Activated CD4-positive, alpha-beta T cell treated with anti-CD3 and anti-CD28 coated beads for 36 hours (primary cell): ENCODE data around the gene AFMID. TPM values are rescaled to one million over a fixed set of nuclear protein-coding genes. Genes with fewer than 3 reads are reported as not detected.

Source experiments
- ATAC-seq: fragments of 200-7000 bp; cut with Tn5 transposase; one replicate; pipeline ENCODE4 v1.10.0; 2021; ENCODE audit warnings: mild to moderate bottlenecking, moderate library complexity
- CTCF ChIA-PET: fragments of 350-600 bp; sonication (Branson Sonifier 250); formaldehyde crosslinking; loops from one replicate; lab custom pipeline; 2021; ENCODE audit warnings: antibody characterized with exemption; lab: Charles Lee
- POLR2A ChIA-PET: fragments of 350-600 bp; sonication (Branson Sonifier 250); formaldehyde crosslinking; loops from one replicate; lab custom pipeline; 2021; ENCODE audit warnings: antibody characterized with exemption, inconsistent platforms; lab: Charles Lee
- DNase-seq: peaks from one replicate; pipeline ENCODE4 v3.0.0-alpha.2; 2020
- H3K27ac Mint-ChIP-seq: one replicate; pipeline ENCODE4 v1.8.0; 2021; ENCODE audit warnings: mixed read lengths
- H3K27me3 Mint-ChIP-seq: one replicate; pipeline ENCODE4 v1.8.0; 2021; ENCODE audit warnings: mixed read lengths
- H3K36me3 Mint-ChIP-seq: one replicate; pipeline ENCODE4 v1.8.0; 2021; ENCODE audit warnings: low read depth, mixed read lengths
- H3K4me1 Mint-ChIP-seq: one replicate; pipeline ENCODE4 v1.8.0; 2021; ENCODE audit warnings: mixed read lengths
- H3K4me3 Mint-ChIP-seq: one replicate; pipeline ENCODE4 v1.8.0; 2021; ENCODE audit warnings: mild to moderate bottlenecking, moderate library complexity, mixed read lengths
- H3K9me3 Mint-ChIP-seq: one replicate; pipeline ENCODE4 v1.8.0; 2021; ENCODE audit warnings: low read depth, mixed read lengths
- intact Hi-C, 2 experiments: fragments of 100-400 bp; cut with DNase I in 1 of 2; cut with micrococcal nuclease in 1 of 2; formaldehyde crosslinking; loops; one replicate each; pipeline versions ENCODE4 v1.14.2 to v1.15.1; 2022 to 2024; cut with DNase I, micrococcal nuclease
- total RNA-seq, 2 experiments: library from RNA; stranded (reverse); gene quantifications; one replicate each; pipeline ENCODE4 v1.2.3, GENCODE V29; 2021

AFMID gene
- total RNA-seq, 2 experiments from 2014 or later: 26.3 to 26.7 TPM

- Mint-ChIP-seq H3K27me3 (no peaks in the 10 kb centered on the region), H3K4me3 (no peak overlapping the region), H3K4me1 (no peaks in the 10 kb centered on the region), H3K27ac (no peak overlapping the region), H3K36me3 (peaks cover 2% of the 10 kb centered on the region), H3K9me3 (no peaks in the 10 kb centered on the region)
- no peak for ATAC-seq
- ChIA-PET POLR2A (no interaction called here), CTCF (interaction anchor here (0.9 kb wide), 1 partner anchor 121 kb away, joined by 3 read pairs; no protein-coding TSS in a partner anchor)
- DNase-seq: no peak
- intact Hi-C loops: no loop called here
Measured at GRCh38 chr17:78206298-78206697, 19.1 kb downstream of the AFMID start.

GRCh38 chr17:78208486-78208885 lies 21.3 kb downstream of the AFMID start:
- Mint-ChIP-seq H3K9me3 (no peaks in the 10 kb centered on the region), H3K27me3 (no peaks in the 10 kb centered on the region), H3K4me3 (no peak overlapping the region), H3K36me3 (peaks cover 2% of the 10 kb centered on the region), H3K4me1 (no peaks in the 10 kb centered on the region), H3K27ac (no peak overlapping the region)
- ATAC-seq (no peak), DNase-seq (no peak)
- ChIA-PET CTCF (interaction anchor here (1.7 kb wide), 1 partner anchor 123 kb away, joined by 4 read pairs; no protein-coding TSS in a partner anchor), POLR2A (no interaction called here)
- intact Hi-C loops: no loop called here

DNA sequence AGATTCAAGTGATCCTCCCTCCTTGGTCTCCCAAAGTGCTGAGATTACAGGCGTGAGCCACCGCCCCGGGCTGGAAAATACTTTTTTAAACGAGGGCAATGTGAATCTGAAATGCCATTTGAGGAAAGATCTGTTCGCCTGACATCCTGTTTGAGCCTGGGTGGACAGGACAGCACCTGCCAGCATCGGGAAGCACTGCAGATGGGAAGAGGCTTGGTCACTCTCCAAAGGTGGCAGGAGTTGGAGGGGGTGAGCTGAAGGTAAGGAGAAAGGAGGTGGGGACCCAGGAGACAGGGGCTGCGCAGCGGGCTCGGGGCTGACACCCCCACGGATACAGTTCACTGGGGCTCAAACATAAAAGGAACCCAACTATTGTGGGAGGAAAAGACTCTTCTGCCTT lies 22.9 kb downstream of the AFMID start:
- POLR2A ChIA-PET: no interaction called here
- Mint-ChIP-seq H3K9me3 (no peaks in the 10 kb centered on the region), H3K36me3 (peaks cover 7% of the 10 kb centered on the region), H3K4me1 (no peaks in the 10 kb centered on the region), H3K27me3 (no peaks in the 10 kb centered on the region), H3K4me3 (no peak overlapping the region), H3K27ac (no peak overlapping the region)
- CTCF ChIA-PET: no interaction called here
- no peak for ATAC-seq
- DNase-seq: no peak
- intact Hi-C loops: no loop called here

GRCh38 chr17:78211032-78211431 lies 23.9 kb downstream of the AFMID start:
- ChIA-PET POLR2A (no interaction called here), CTCF (no interaction called here)
- ATAC-seq (no peak), DNase-seq (no peak)
- Mint-ChIP-seq H3K4me1 (peaks cover 5% of the 10 kb centered on the region), H3K27me3 (no peaks in the 10 kb centered on the region), H3K27ac (no peak overlapping the region), H3K4me3 (no peak overlapping the region), H3K9me3 (no peaks in the 10 kb centered on the region), H3K36me3 (peaks cover 13% of the 10 kb centered on the region)
- intact Hi-C loops: no loop called here

GRCh38 chr17:78214016-78214705 lies 27.0 kb downstream of the AFMID start, which contains the start of gene BIRC5:
Gene BIRC5 (plus strand): TSS chr17:78214253. CDS start chr17:78214317, 64 bp downstream.
- POLR2A ChIA-PET: interaction anchor here (0.7 kb wide), 1 partner anchor 101 kb away, joined by 3 read pairs; no protein-coding TSS in a partner anchor
- DNase-seq (peak; percentile 97), ATAC-seq (peak; percentile 100)
- peak within 1 kb of the TSS; percentile 89 for H3K4me3 Mint-ChIP-seq
- H3K36me3 Mint-ChIP-seq: peaks cover 22% of the 10 kb centered on the region
- intact Hi-C loops: loop anchor here (1.0 kb wide), 8 partner anchors 27 to 795 kb away; partner anchors contain the start of genes AFMID (in 2 of the 2), TK1 (in 2 of the 2), CANT1 (in 1 of the 2) and SOCS3 (in 1 of the 2)
- H3K27ac Mint-ChIP-seq: peak within 1 kb of the TSS; percentile 78
- H3K4me1 Mint-ChIP-seq: peaks cover 5% of the 10 kb centered on the region
- CTCF ChIA-PET: interaction anchor here (0.6 to 1.8 kb wide), 6 partner anchors 38 to 197 kb away, joined by 3 to 7 read pairs (median 4); no protein-coding TSS in a partner anchor
- H3K27me3 Mint-ChIP-seq: no peaks in the 10 kb centered on the region
- H3K9me3 Mint-ChIP-seq: no peaks in the 10 kb centered on the region

DNA sequence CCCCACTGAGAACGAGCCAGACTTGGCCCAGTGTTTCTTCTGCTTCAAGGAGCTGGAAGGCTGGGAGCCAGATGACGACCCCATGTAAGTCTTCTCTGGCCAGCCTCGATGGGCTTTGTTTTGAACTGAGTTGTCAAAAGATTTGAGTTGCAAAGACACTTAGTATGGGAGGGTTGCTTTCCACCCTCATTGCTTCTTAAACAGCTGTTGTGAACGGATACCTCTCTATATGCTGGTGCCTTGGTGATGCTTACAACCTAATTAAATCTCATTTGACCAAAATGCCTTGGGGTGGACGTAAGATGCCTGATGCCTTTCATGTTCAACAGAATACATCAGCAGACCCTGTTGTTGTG lies 27.5 kb downstream of the AFMID start:
- H3K27me3 Mint-ChIP-seq: no peaks in the 10 kb centered on the region
- intact Hi-C loops: loop anchor here (1.0 kb wide), 8 partner anchors 27 to 795 kb away; partner anchors contain the start of genes AFMID (in 2 of the 2), TK1 (in 2 of the 2), CANT1 (in 1 of the 2) and SOCS3 (in 1 of the 2)
- no peak for ATAC-seq
- peak overlapping the region; percentile 78 for H3K27ac Mint-ChIP-seq
- POLR2A ChIA-PET: interaction anchor here (0.7 kb wide), 1 partner anchor 147 kb away, joined by 4 read pairs; no protein-coding TSS in a partner anchor
- peaks cover 25% of the 10 kb centered on the region for H3K36me3 Mint-ChIP-seq
- H3K4me1 Mint-ChIP-seq: peaks cover 5% of the 10 kb centered on the region
- H3K9me3 Mint-ChIP-seq: no peaks in the 10 kb centered on the region
- peak overlapping the region; percentile 89 for H3K4me3 Mint-ChIP-seq
- CTCF ChIA-PET: interaction anchor here (1.1 to 1.8 kb wide), 3 partner anchors 37 to 102 kb away, joined by 5 to 7 read pairs (median 5); no protein-coding TSS in a partner anchor
- DNase-seq: no peak

DNA sequence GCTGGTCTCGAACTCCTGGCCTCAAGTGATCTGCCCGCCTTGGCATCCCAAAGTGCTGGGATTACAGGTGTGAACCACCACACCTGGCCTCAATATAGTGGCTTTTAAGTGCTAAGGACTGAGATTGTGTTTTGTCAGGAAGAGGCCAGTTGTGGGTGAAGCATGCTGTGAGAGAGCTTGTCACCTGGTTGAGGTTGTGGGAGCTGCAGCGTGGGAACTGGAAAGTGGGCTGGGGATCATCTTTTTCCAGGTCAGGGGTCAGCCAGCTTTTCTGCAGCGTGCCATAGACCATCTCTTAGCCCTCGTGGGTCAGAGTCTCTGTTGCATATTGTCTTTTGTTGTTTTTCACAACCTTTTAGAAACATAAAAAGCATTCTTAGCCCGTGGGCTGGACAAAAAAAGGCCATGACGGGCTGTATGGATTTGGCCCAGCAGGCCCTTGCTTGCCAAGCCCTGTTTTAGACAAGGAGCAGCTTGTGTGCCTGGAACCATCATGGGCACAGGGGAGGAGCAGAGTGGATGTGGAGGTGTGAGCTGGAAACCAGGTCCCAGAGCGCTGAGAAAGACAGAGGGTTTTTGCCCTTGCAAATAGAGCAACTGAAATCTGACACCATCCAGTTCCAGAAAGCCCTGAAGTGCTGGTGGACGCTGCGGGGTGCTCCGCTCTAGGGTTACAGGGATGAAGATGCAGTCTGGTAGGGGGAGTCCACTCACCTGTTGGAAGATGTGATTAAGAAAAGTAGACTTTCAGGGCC lies 32.4 kb downstream of the AFMID start:
- Mint-ChIP-seq H3K36me3 (peaks cover 45% of the 10 kb centered on the region), H3K27me3 (no peaks in the 10 kb centered on the region), H3K4me3 (no peak overlapping the region), H3K9me3 (no peaks in the 10 kb centered on the region), H3K4me1 (peaks cover 5% of the 10 kb centered on the region), H3K27ac (no peak overlapping the region)
- ATAC-seq (no peak), DNase-seq (no peak)
- ChIA-PET CTCF (interaction anchor here (0.6 to 1.1 kb wide), 4 partner anchors 33 to 1876 kb away, joined by 3 read pairs; no protein-coding TSS in a partner anchor), POLR2A (no interaction called here)
- intact Hi-C loops: no loop called here

DNA sequence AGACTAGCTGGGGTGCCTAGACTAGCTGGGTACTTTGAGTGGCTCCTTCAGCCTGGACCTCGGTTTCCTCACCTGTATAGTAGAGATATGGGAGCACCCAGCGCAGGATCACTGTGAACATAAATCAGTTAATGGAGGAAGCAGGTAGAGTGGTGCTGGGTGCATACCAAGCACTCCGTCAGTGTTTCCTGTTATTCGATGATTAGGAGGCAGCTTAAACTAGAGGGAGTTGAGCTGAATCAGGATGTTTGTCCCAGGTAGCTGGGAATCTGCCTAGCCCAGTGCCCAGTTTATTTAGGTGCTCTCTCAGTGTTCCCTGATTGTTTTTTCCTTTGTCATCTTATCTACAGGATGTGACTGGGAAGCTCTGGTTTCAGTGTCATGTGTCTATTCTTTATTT lies 35.9 kb downstream of the AFMID start:
- no peak overlapping the region for H3K4me3 Mint-ChIP-seq
- peaks cover 3% of the 10 kb centered on the region for H3K4me1 Mint-ChIP-seq
- ATAC-seq: no peak
- H3K27me3 Mint-ChIP-seq: peaks cover 3% of the 10 kb centered on the region
- H3K27ac Mint-ChIP-seq: no peak overlapping the region
- DNase-seq: no peak
- peaks cover 34% of the 10 kb centered on the region for H3K36me3 Mint-ChIP-seq
- CTCF ChIA-PET: interaction anchor here (1.2 to 1.4 kb wide), 2 partner anchors 47 to 138 kb away, joined by 5 to 6 read pairs; no protein-coding TSS in a partner anchor
- H3K9me3 Mint-ChIP-seq: no peaks in the 10 kb centered on the region
- intact Hi-C loops: no loop called here
- POLR2A ChIA-PET: interaction anchor here (1.2 kb wide), 1 partner anchor 168 kb away, joined by 3 read pairs; no protein-coding TSS in a partner anchor

DNA sequence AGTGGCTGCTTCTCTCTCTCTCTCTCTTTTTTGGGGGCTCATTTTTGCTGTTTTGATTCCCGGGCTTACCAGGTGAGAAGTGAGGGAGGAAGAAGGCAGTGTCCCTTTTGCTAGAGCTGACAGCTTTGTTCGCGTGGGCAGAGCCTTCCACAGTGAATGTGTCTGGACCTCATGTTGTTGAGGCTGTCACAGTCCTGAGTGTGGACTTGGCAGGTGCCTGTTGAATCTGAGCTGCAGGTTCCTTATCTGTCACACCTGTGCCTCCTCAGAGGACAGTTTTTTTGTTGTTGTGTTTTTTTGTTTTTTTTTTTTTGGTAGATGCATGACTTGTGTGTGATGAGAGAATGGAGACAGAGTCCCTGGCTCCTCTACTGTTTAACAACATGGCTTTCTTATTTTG lies 36.6 kb downstream of the AFMID start:
- ChIA-PET CTCF (interaction anchor here (1.2 to 3.8 kb wide), 3 partner anchors 27 to 139 kb away, joined by 5 to 14 read pairs (median 6); no protein-coding TSS in a partner anchor), POLR2A (interaction anchor here (1.2 kb wide), 1 partner anchor 168 kb away, joined by 3 read pairs; no protein-coding TSS in a partner anchor)
- Mint-ChIP-seq H3K36me3 (peaks cover 31% of the 10 kb centered on the region), H3K4me3 (no peak overlapping the region), H3K27me3 (peaks cover 3% of the 10 kb centered on the region), H3K9me3 (no peaks in the 10 kb centered on the region), H3K27ac (no peak overlapping the region), H3K4me1 (peaks cover 3% of the 10 kb centered on the region)
- intact Hi-C loops: no loop called here
- ATAC-seq (no peak), DNase-seq (no peak)

- CTCF ChIA-PET: interaction anchor here (0.5 to 3.8 kb wide), 4 partner anchors 26 to 916 kb away, joined by 3 to 14 read pairs (median 3); no protein-coding TSS in a partner anchor
Measured at GRCh38 chr17:78224231-78225087, 37.3 kb downstream of the AFMID start.

More at GRCh38 chr17:78224231-78225087, 37.3 kb downstream of the AFMID start:
- no peaks in the 10 kb centered on the region for H3K9me3 Mint-ChIP-seq
- DNase-seq: no peak
- peaks cover 3% of the 10 kb centered on the region for H3K27me3 Mint-ChIP-seq
- H3K27ac Mint-ChIP-seq: no peak overlapping the region
- H3K4me1 Mint-ChIP-seq: peaks cover 3% of the 10 kb centered on the region
- POLR2A ChIA-PET: no interaction called here
- no peak for ATAC-seq
- H3K36me3 Mint-ChIP-seq: peaks cover 26% of the 10 kb centered on the region
- H3K4me3 Mint-ChIP-seq: no peak overlapping the region
- intact Hi-C loops: no loop called here
